Calu3 (cell line): ENCODE results near the gene MRPS35. TPM values are rescaled to one million over a fixed set of nuclear protein-coding genes. Genes with fewer than 3 reads are reported as not detected.
A peak's percentile ranks its signal among the peaks of the same experiment; 100 is the strongest.

Experiments used
- BruUV-seq: library from RNA; stranded (reverse); fragments of 400-500 nt; replicated peaks from 2 replicates; lab custom pipeline; 2021; lab: Mats Ljungman, UMichigan
- CTCF ChIA-PET: fragments of 300-600 bp; sonication (Branson Sonifier 250); formaldehyde crosslinking; loops from one replicate; lab custom pipeline; 2022; ENCODE audit warnings: antibody characterized with exemption; lab: Charles Lee
- DNase-seq: peaks from one replicate; pipeline ENCODE4 v3.0.0; 2022
- H3K27ac Mint-ChIP-seq: one replicate; pipeline ENCODE4 v1.8.0; 2022; ENCODE audit warnings: mixed read lengths; ENCODE audit not compliant: unreplicated experiment
- H3K27me3 Mint-ChIP-seq: one replicate; pipeline ENCODE4 v1.8.0; 2022; ENCODE audit warnings: mixed read lengths; ENCODE audit not compliant: unreplicated experiment
- H3K36me3 Mint-ChIP-seq: one replicate; pipeline ENCODE4 v1.8.0; 2022; ENCODE audit warnings: mild to moderate bottlenecking, moderate library complexity, mixed read lengths; ENCODE audit not compliant: insufficient read depth, unreplicated experiment
- H3K4me1 Mint-ChIP-seq: one replicate; pipeline ENCODE4 v1.8.0; 2022; ENCODE audit warnings: mild to moderate bottlenecking, low read depth, mixed read lengths; ENCODE audit not compliant: unreplicated experiment
- H3K4me3 Mint-ChIP-seq: one replicate; pipeline ENCODE4 v1.8.0; 2022; ENCODE audit warnings: mild to moderate bottlenecking, low read depth, moderate library complexity, mixed read lengths; ENCODE audit not compliant: unreplicated experiment
- H3K9me3 Mint-ChIP-seq: one replicate; pipeline ENCODE4 v1.8.0; 2022; ENCODE audit warnings: low read depth, mixed read lengths; ENCODE audit not compliant: unreplicated experiment
- CTCF ChIP-seq: fragments of 200-600 bp; IDR thresholded peaks from one replicate; pipeline ENCODE4 v1.8.0; 2022; ENCODE audit warnings: antibody characterized with exemption; ENCODE audit not compliant: unreplicated experiment
- intact Hi-C: fragments of 100-400 bp; cut with micrococcal nuclease; formaldehyde crosslinking; loops from one replicate; pipeline ENCODE4 v1.10.0; 2022; ENCODE audit not compliant: unreplicated experiment
- total RNA-seq: library from RNA; stranded (reverse); gene quantifications from 2 replicates; pipeline ENCODE4 v1.2.3, GENCODE V29; 2022

Gene MRPS35
- total RNA-seq, 1 experiment from 2014 or later = 70.5 TPM

GRCh38 chr12:27711967-27712366 lies 1.3 kb downstream of the MRPS35 start:
- H3K4me1 Mint-ChIP-seq = peaks cover 26% of the 10 kb centered on the region
- H3K27me3 Mint-ChIP-seq = no peaks in the 10 kb centered on the region
- TF ChIP-seq CTCF = no peak
- no TSS peak for BruUV-seq
- peak overlapping the region; percentile 99 for H3K4me3 Mint-ChIP-seq
- H3K27ac Mint-ChIP-seq = peak overlapping the region; percentile 94
- CTCF ChIA-PET = interaction anchor here (0.6 kb wide), 1 partner anchor 15 kb away, joined by 4 read pairs; no protein-coding TSS in a partner anchor
- no peak for DNase-seq
- intact Hi-C loops = no loop called here
- H3K36me3 Mint-ChIP-seq = peaks cover 24% of the 10 kb centered on the region
- H3K9me3 Mint-ChIP-seq = no peaks in the 10 kb centered on the region

GRCh38 chr12:27723212-27723611 lies 12.6 kb downstream of the MRPS35 start:
- no TSS peak for BruUV-seq
- intact Hi-C loops = no loop called here
- Mint-ChIP-seq H3K9me3 (no peaks in the 10 kb centered on the region), H3K36me3 (peaks cover 32% of the 10 kb centered on the region), H3K4me1 (no peaks in the 10 kb centered on the region), H3K4me3 (no peak overlapping the region), H3K27ac (no peak overlapping the region), H3K27me3 (no peaks in the 10 kb centered on the region)
- no peak for TF ChIP-seq CTCF
- no peak for DNase-seq
- CTCF ChIA-PET = interaction anchor here (0.8 kb wide), 1 partner anchor 461 kb away, joined by 4 read pairs; no protein-coding TSS in a partner anchor

- DNase-seq = no peak
- Mint-ChIP-seq H3K4me3 (no peak overlapping the region), H3K9me3 (no peaks in the 10 kb centered on the region), H3K4me1 (no peaks in the 10 kb centered on the region), H3K27ac (no peak overlapping the region), H3K27me3 (no peaks in the 10 kb centered on the region), H3K36me3 (peaks cover 33% of the 10 kb centered on the region)
- intact Hi-C loops = loop anchor here (5.0 kb wide), 3 partner anchors 442 to 1267 kb away; no protein-coding TSS in a partner anchor
- BruUV-seq = no TSS peak
- CTCF ChIA-PET = no interaction called here
- TF ChIP-seq CTCF = no peak
These were observed 19.5 kb downstream of the MRPS35 start for GRCh38 chr12:27730097-27730588.

- H3K27me3 Mint-ChIP-seq = no peaks in the 10 kb centered on the region
- H3K27ac Mint-ChIP-seq = no peak overlapping the region
- no TSS peak for BruUV-seq
These were observed 21.6 kb downstream of the MRPS35 start for GRCh38 chr12:27732281-27732680.

More at GRCh38 chr12:27732281-27732680, 21.6 kb downstream of the MRPS35 start:
- Mint-ChIP-seq H3K4me3 (no peak overlapping the region), H3K36me3 (peaks cover 18% of the 10 kb centered on the region), H3K9me3 (no peaks in the 10 kb centered on the region), H3K4me1 (no peaks in the 10 kb centered on the region)
- peak; percentile 21 for TF ChIP-seq CTCF
- CTCF ChIA-PET = interaction anchor here (0.6 kb wide), 2 partner anchors 47 to 140 kb away, joined by 3 read pairs; no protein-coding TSS in a partner anchor
- intact Hi-C loops = loop anchor here (2.0 to 5.0 kb wide), 4 partner anchors 89 to 1265 kb away; no protein-coding TSS in a partner anchor
- peak; percentile 31 for DNase-seq
